ENCODE measurements around the gene AKT1S1.

GRCh38 chr19:49840321-49840720, 36.8 kb downstream of the AKT1S1 start:
- no peak for TF ChIP-seq CTCF (IDR thresholded peaks at IDR 0.05)
- no peak for TF ChIP-seq POLR2AphosphoS5 (IDR thresholded peaks at IDR 0.05)
- no peak for TF ChIP-seq POLR2A (IDR thresholded peaks at IDR 0.05)
